SK-N-SH treated with all-trans-retinoic acid at 6 μM for 48 hours (cell line): Measurements from ENCODE around the gene FPR1.

Experiments used
- ATAC-seq: fragments of 200-7000 bp; cut with Tn5 transposase; 3 replicates; pipeline ENCODE4 v1.9.1; 2020; ENCODE audit warnings: mild to moderate bottlenecking, moderate library complexity
- ARNTL ChIP-seq: fragments of 450-650 bp; formaldehyde crosslinking; IDR thresholded peaks from 2 replicates; pipeline ENCODE4 v1.5.0; 2020; ENCODE audit warnings: low read depth, mild to moderate bottlenecking, moderate library complexity, borderline replicate concordance
- BACH2 ChIP-seq: fragments of 250-450 bp; sonication (Bioruptor Pico); IDR thresholded peaks from 2 replicates; pipeline ENCODE4 v1.9.0; 2021; ENCODE audit warnings: mild to moderate bottlenecking, borderline replicate concordance
- CSDC2 ChIP-seq: fragments of 250-450 bp; sonication (Bioruptor Pico); IDR thresholded peaks from 2 replicates; pipeline ENCODE4 v1.5.0; 2020; ENCODE audit warnings: mild to moderate bottlenecking, moderate library complexity
- ESRRG ChIP-seq: fragments of 250-450 bp; sonication (Bioruptor Pico); IDR thresholded peaks from 2 replicates; pipeline ENCODE4 v1.6.1; 2021; ENCODE audit warnings: mild to moderate bottlenecking
- GLIS3 ChIP-seq: fragments of 250-450 bp; sonication (Bioruptor Pico); IDR thresholded peaks from 2 replicates; pipeline ENCODE4 v1.5.0; 2020; ENCODE audit warnings: mild to moderate bottlenecking, moderate library complexity
- ISL1 ChIP-seq: fragments of 250-450 bp; sonication (Bioruptor Pico); IDR thresholded peaks from 2 replicates; pipeline ENCODE4 v2.1.2; 2022; ENCODE audit warnings: mild to moderate bottlenecking, moderate library complexity
- OSR1 ChIP-seq: fragments of 250-450 bp; sonication (Bioruptor Pico); IDR thresholded peaks from 2 replicates; pipeline ENCODE4 v1.8.0; 2022; ENCODE audit warnings: moderate library complexity, mild to moderate bottlenecking, inconsistent platforms
- PPARA ChIP-seq: fragments of 250-450 bp; sonication (Bioruptor Pico); IDR thresholded peaks from 2 replicates; pipeline ENCODE4 v1.5.0; 2020; ENCODE audit warnings: mild to moderate bottlenecking, borderline replicate concordance
- RARB ChIP-seq: fragments of 250-450 bp; sonication (Bioruptor Pico); IDR thresholded peaks from 2 replicates; pipeline ENCODE4 v1.8.0; 2021; ENCODE audit warnings: mild to moderate bottlenecking, moderate library complexity
- SNAI2 ChIP-seq: fragments of 250-450 bp; sonication (Bioruptor Pico); IDR thresholded peaks from 2 replicates; pipeline ENCODE4 v1.5.0; 2020; ENCODE audit warnings: mild to moderate bottlenecking, moderate library complexity
- TCF4 ChIP-seq: fragments of 250-450 bp; sonication (Bioruptor Pico); IDR thresholded peaks from 2 replicates; pipeline ENCODE4 v1.8.0; 2021; ENCODE audit warnings: mild to moderate bottlenecking, moderate library complexity, borderline replicate concordance
- TOX ChIP-seq: fragments of 250-450 bp; sonication (Bioruptor Pico); IDR thresholded peaks from 2 replicates; pipeline ENCODE4 v1.8.0; 2021; ENCODE audit warnings: mild to moderate bottlenecking, moderate library complexity, borderline replicate concordance
- ZC3H10 ChIP-seq: fragments of 250-450 bp; sonication (Bioruptor Pico); IDR thresholded peaks from 2 replicates; pipeline ENCODE4 v1.5.1; 2021; ENCODE audit warnings: mild to moderate bottlenecking, moderate library complexity
- ZFP3 ChIP-seq: fragments of 250-450 bp; sonication (Bioruptor Pico); IDR thresholded peaks from 2 replicates; pipeline ENCODE4 v1.5.0; 2020; ENCODE audit warnings: mild to moderate bottlenecking, moderate library complexity
- ZFP30 ChIP-seq: fragments of 450-650 bp; formaldehyde crosslinking; IDR thresholded peaks from 2 replicates; pipeline ENCODE4 v1.5.0; 2022; ENCODE audit warnings: mild to moderate bottlenecking, moderate library complexity
- ZNF565 ChIP-seq: fragments of 450-650 bp; formaldehyde crosslinking; conservative IDR thresholded peaks from 2 replicates; pipeline ENCODE4 v1.5.0; 2020; ENCODE audit warnings: low read depth, mild to moderate bottlenecking, moderate library complexity
- ZNF70 ChIP-seq: fragments of 450-650 bp; formaldehyde crosslinking; IDR thresholded peaks from 2 replicates; pipeline ENCODE4 v1.5.0; 2020; ENCODE audit warnings: mild to moderate bottlenecking, moderate library complexity
- ZNF8 ChIP-seq: fragments of 450-650 bp; formaldehyde crosslinking; IDR thresholded peaks from 2 replicates; pipeline ENCODE4 v1.5.0; 2020; ENCODE audit warnings: mild to moderate bottlenecking, moderate library complexity
- TF ChIP-seq, protein P1 (sequence below): fragments of 250-450 bp; sonication (Bioruptor Pico); IDR thresholded peaks from 2 replicates; pipeline ENCODE4 v1.5.1; 2020; ENCODE audit warnings: low read depth, mild to moderate bottlenecking, moderate library complexity
- TF ChIP-seq, protein P2 (sequence below): fragments of 250-450 bp; sonication (Bioruptor Pico); IDR thresholded peaks from 2 replicates; pipeline ENCODE4 v1.8.0; 2021; ENCODE audit warnings: low read depth, mild to moderate bottlenecking, moderate library complexity, borderline replicate concordance
- TF ChIP-seq, protein P3 (sequence below): fragments of 250-450 bp; sonication (Bioruptor Pico); IDR thresholded peaks from 2 replicates; pipeline ENCODE4 v1.8.0; 2020; ENCODE audit warnings: mild to moderate bottlenecking, moderate library complexity, borderline replicate concordance
- TF ChIP-seq, protein P4 (sequence below): fragments of 250-450 bp; sonication (Bioruptor Pico); IDR thresholded peaks from 2 replicates; pipeline ENCODE4 v1.5.1; 2021; ENCODE audit warnings: mild to moderate bottlenecking, moderate library complexity

The FPR1 gene

DNA sequence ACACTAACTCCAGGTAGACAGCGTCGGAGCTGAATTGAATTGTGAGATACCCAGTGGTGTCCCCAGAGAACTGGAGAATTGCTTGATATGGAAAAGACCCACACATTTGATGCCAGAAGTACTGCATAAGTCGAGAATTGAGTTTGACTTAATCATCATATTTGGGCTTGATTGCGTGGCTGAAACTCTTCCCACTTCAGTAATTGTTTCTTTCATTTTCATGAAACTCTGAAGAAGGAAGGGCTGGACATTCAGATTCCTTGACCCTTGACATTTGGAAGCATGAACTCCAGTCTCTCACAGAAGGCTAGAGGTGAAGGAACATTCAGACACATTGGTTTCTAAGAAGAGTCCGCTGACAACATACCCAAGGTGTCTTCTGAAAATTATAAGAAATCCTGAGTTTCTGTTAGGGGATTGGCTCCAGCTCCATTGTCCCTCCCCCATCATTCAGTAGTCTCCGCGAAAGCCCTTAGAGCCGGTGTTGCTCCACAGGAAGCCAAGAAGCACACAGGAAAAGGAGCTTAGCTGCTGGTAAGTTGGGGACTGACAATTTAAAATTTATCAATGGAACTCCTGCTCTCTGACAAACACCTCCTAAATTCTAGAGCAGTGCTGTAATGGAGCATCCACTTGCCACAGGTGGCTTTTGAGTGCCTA is 9.1 kb upstream of the FPR1 start, which contains the start of gene FPR2:
Gene FPR2 (plus strand): TSS at position 484 of the 660 bp plus-strand sequence. CDS start 7,479 bp downstream, outside the sequence.
- no peak for ATAC-seq
- TF ChIP-seq, protein P1, sequence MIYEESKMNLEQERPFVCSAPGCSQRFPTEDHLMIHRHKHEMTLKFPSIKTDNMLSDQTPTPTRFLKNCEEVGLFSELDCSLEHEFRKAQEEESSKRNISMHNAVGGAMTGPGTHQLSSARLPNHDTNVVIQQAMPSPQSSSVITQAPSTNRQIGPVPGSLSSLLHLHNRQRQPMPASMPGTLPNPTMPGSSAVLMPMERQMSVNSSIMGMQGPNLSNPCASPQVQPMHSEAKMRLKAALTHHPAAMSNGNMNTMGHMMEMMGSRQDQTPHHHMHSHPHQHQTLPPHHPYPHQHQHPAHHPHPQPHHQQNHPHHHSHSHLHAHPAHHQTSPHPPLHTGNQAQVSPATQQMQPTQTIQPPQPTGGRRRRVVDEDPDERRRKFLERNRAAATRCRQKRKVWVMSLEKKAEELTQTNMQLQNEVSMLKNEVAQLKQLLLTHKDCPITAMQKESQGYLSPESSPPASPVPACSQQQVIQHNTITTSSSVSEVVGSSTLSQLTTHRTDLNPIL (CRISPR knock-in tag), result no peak
- TF ChIP-seq RARB (CRISPR knock-in tag) (no peak), TCF4 (no peak), SNAI2 (no peak), ZFP30 (CRISPR knock-in tag) (no peak), PPARA (CRISPR knock-in tag) (no peak), ZNF565 (no peak), OSR1 (CRISPR knock-in tag) (no peak), ISL1 (CRISPR knock-in tag) (no peak), CSDC2 (CRISPR knock-in tag) (no peak), BACH2 (CRISPR knock-in tag) (no peak), ZC3H10 (CRISPR knock-in tag) (no peak), ZFP3 (no peak), ESRRG (CRISPR knock-in tag) (no peak), ZNF8 (CRISPR knock-in tag) (no peak)
- TF ChIP-seq, protein P2, sequence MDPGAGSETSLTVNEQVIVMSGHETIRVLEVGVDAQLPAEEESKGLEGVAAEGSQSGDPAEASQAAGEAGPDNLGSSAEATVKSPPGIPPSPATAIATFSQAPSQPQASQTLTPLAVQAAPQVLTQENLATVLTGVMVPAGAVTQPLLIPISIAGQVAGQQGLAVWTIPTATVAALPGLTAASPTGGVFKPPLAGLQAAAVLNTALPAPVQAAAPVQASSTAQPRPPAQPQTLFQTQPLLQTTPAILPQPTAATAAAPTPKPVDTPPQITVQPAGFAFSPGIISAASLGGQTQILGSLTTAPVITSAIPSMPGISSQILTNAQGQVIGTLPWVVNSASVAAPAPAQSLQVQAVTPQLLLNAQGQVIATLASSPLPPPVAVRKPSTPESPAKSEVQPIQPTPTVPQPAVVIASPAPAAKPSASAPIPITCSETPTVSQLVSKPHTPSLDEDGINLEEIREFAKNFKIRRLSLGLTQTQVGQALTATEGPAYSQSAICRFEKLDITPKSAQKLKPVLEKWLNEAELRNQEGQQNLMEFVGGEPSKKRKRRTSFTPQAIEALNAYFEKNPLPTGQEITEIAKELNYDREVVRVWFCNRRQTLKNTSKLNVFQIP (CRISPR knock-in tag), result no peak
- TF ChIP-seq, protein P3, sequence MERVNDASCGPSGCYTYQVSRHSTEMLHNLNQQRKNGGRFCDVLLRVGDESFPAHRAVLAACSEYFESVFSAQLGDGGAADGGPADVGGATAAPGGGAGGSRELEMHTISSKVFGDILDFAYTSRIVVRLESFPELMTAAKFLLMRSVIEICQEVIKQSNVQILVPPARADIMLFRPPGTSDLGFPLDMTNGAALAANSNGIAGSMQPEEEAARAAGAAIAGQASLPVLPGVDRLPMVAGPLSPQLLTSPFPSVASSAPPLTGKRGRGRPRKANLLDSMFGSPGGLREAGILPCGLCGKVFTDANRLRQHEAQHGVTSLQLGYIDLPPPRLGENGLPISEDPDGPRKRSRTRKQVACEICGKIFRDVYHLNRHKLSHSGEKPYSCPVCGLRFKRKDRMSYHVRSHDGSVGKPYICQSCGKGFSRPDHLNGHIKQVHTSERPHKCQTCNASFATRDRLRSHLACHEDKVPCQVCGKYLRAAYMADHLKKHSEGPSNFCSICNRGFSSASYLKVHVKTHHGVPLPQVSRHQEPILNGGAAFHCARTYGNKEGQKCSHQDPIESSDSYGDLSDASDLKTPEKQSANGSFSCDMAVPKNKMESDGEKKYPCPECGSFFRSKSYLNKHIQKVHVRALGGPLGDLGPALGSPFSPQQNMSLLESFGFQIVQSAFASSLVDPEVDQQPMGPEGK, result no peak

DNA sequence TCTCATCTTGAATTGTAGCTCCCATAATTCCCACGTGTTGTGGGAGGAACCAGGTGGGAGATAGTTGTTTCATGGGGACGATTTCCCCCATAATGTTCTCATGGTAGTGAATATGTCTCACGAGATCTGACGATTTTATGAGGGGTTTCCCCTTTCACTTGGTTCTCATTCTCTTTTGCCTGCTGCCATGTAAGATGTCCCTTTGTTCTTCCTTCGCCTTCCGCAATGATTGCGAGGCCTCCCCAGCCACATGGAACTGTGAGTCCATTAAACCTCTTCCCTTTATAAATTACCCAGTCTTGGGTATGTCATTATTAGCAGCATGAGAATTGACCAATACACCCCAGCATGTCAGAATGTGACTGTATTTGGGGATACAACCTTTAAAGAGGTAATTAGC is 3.9 kb upstream of the FPR1 start:
- ATAC-seq, result no peak
- no peak for TF ChIP-seq PPARA (CRISPR knock-in tag)
- TF ChIP-seq TCF4, result no peak
- TF ChIP-seq ZNF70, result no peak
- no peak for TF ChIP-seq ZC3H10 (CRISPR knock-in tag)
- TF ChIP-seq TOX, result no peak
- TF ChIP-seq ZNF8 (CRISPR knock-in tag), result no peak
- no peak for TF ChIP-seq ESRRG (CRISPR knock-in tag)
- TF ChIP-seq, protein P4, sequence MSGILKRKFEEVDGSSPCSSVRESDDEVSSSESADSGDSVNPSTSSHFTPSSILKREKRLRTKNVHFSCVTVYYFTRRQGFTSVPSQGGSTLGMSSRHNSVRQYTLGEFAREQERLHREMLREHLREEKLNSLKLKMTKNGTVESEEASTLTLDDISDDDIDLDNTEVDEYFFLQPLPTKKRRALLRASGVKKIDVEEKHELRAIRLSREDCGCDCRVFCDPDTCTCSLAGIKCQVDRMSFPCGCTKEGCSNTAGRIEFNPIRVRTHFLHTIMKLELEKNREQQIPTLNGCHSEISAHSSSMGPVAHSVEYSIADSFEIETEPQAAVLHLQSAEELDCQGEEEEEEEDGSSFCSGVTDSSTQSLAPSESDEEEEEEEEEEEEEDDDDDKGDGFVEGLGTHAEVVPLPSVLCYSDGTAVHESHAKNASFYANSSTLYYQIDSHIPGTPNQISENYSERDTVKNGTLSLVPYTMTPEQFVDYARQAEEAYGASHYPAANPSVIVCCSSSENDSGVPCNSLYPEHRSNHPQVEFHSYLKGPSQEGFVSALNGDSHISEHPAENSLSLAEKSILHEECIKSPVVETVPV, result no peak
- TF ChIP-seq, protein P2 (CRISPR knock-in tag), result no peak
- no peak for TF ChIP-seq SNAI2
- no peak for TF ChIP-seq RARB (CRISPR knock-in tag)

DNA sequence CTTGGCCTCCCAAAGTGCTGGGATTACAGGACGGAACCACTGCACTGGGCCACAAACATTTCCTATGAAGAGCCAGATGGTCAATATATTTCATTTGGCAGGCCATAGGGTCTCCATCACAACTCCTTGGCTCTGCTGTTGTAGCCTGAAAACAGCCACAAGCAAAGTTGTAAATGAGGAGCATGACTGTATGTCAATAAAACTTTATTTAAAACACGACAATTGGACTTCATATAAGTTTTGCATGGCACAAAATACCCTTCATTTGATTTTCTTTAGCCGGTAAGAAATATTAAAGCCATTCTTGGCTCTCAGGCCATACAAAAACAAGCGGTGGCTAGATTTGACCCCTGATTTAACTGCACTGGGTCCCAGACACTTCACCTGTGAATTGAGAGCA is 3.1 kb upstream of the FPR1 start:
- ATAC-seq, result no peak
- no peak for TF ChIP-seq ZFP3
- TF ChIP-seq PPARA (CRISPR knock-in tag), result no peak
- TF ChIP-seq BACH2 (CRISPR knock-in tag), result no peak
- TF ChIP-seq, protein P4, result no peak
- TF ChIP-seq GLIS3, result no peak
- TF ChIP-seq ZNF565, result no peak
- no peak for TF ChIP-seq SNAI2
- TF ChIP-seq ARNTL (CRISPR knock-in tag), result no peak
- TF ChIP-seq ZNF70, result no peak
- TF ChIP-seq, protein P3, result no peak
- TF ChIP-seq, protein P2 (CRISPR knock-in tag), result no peak
- no peak for TF ChIP-seq ZFP30 (CRISPR knock-in tag)
- TF ChIP-seq OSR1 (CRISPR knock-in tag), result no peak
- TF ChIP-seq ZC3H10 (CRISPR knock-in tag), result no peak
- TF ChIP-seq, all 23 proteins: peak for 0
